HFFc6 (cell line): ENCODE measurements around the gene TRIB2. TPM values are rescaled to one million over a fixed set of nuclear protein-coding genes. Genes with fewer than 3 reads are reported as not detected.

Source experiments
- DNase-seq: peaks from one replicate; pipeline ENCODE4 v3.0.0-alpha.2; 2018
- H3K27ac Mint-ChIP-seq: 2 replicates; pipeline ENCODE4 v1.8.0; 2020; ENCODE audit warnings: mild to moderate bottlenecking, mixed read lengths
- H3K27me3 Mint-ChIP-seq: 2 replicates; pipeline ENCODE4 v1.8.0; 2021; ENCODE audit warnings: mild to moderate bottlenecking, moderate library complexity, mixed read lengths; ENCODE audit not compliant: insufficient read depth
- H3K36me3 Mint-ChIP-seq: 2 replicates; pipeline ENCODE4 v1.8.0; 2021; ENCODE audit warnings: low read depth, mixed read lengths
- H3K4me1 Mint-ChIP-seq: 2 replicates; pipeline ENCODE4 v1.8.0; 2020; ENCODE audit warnings: low read depth, mixed read lengths
- H3K4me3 Mint-ChIP-seq: 2 replicates; pipeline ENCODE4 v1.8.0; 2020; ENCODE audit warnings: mild to moderate bottlenecking, moderate library complexity, mixed read lengths
- H3K9me3 Mint-ChIP-seq: 2 replicates; pipeline ENCODE4 v1.8.0; 2020; ENCODE audit warnings: mild to moderate bottlenecking, mixed read lengths
- CTCF ChIP-seq: fragments of 200-600 bp; sonication (generic); IDR thresholded peaks from 2 replicates; pipeline ENCODE4 v1.5.0; 2021; ENCODE audit warnings: antibody characterized with exemption, mild to moderate bottlenecking
- total RNA-seq, 6 experiments: library from RNA; stranded (reverse); fragmentation: NEBNext Ultra II Directional; extraction: Animal tissue kit (Norgen Biotek cat#: 25700); gene quantifications; 2 replicates in 1 of 6; 3 replicates in 5 of 6; pipeline ENCODE4 v1.2.3, GENCODE V29; 2021

Gene TRIB2
- total RNA-seq, 6 experiments from 2014 or later, result 13.6 to 22.9 (median 16.8) TPM

DNA sequence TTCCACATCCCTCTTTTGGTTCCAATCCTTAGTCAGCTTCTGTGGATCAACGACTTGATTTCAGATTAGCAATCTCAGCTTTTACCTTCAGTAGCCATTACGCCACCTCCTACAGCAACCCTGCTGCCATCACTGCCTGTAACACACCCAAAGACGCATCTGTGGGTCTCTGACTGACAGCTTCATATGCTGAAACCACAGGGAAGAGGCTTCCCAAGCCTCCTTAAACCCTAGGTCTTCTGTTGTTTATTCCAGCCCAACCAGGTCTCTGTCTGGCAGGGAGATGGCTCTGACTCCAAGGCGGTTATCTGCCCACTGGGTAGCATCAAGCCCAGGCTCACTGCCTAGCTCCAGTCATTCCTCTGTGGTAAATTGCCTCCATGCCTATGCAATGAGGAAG is 28.6 kb upstream of the TRIB2 start:
- H3K4me3 Mint-ChIP-seq, result no peak overlapping the region
- H3K4me1 Mint-ChIP-seq, result peaks cover 23% of the 10 kb centered on the region
- no peak for TF ChIP-seq CTCF
- no peak overlapping the region for H3K27ac Mint-ChIP-seq
- no peak for DNase-seq
- H3K27me3 Mint-ChIP-seq, result peaks cover 2% of the 10 kb centered on the region
- peaks cover 16% of the 10 kb centered on the region for H3K9me3 Mint-ChIP-seq
- peaks cover 12% of the 10 kb centered on the region for H3K36me3 Mint-ChIP-seq

DNA sequence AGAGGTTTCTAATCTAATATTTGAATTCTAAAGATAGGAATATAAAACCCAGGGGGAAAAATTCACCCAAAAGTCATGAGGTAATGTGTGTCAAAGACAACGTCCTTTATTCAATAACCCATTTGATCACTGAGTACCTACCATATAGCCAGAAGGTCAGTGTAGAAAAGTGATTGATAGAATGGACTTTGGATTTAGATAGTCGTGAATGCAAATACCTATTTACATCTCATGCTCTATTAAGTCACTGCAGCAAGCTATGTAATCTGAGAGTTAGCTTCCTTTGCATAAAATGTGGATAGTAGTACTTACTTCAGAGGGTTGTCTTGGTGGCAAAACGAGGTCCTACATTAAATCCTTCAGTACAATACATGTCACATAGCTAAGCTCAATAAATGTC is 27.8 kb upstream of the TRIB2 start:
- peaks cover 16% of the 10 kb centered on the region for H3K9me3 Mint-ChIP-seq
- H3K4me3 Mint-ChIP-seq, result no peak overlapping the region
- H3K36me3 Mint-ChIP-seq, result peaks cover 12% of the 10 kb centered on the region
- no peak overlapping the region for H3K27ac Mint-ChIP-seq
- peaks cover 2% of the 10 kb centered on the region for H3K27me3 Mint-ChIP-seq
- DNase-seq, result no peak
- TF ChIP-seq CTCF, result no peak
- H3K4me1 Mint-ChIP-seq, result peaks cover 22% of the 10 kb centered on the region

GRCh38 chr2:12693509-12693908 is 23.2 kb upstream of the TRIB2 start:
- Mint-ChIP-seq H3K27me3 (no peaks in the 10 kb centered on the region; the same call in 1 of the 2 replicates), H3K4me3 (no peak overlapping the region), H3K4me1 (no peaks in the 10 kb centered on the region), H3K36me3 (peaks cover 12% of the 10 kb centered on the region), H3K9me3 (peaks cover 16% of the 10 kb centered on the region), H3K27ac (no peak overlapping the region)
- TF ChIP-seq CTCF, result no peak
- DNase-seq, result no peak

- no peak for DNase-seq
- no peak overlapping the region for H3K27ac Mint-ChIP-seq
- peaks cover under 1% of the 10 kb centered on the region; the same call in 1 of the 2 replicates for H3K4me1 Mint-ChIP-seq
- H3K27me3 Mint-ChIP-seq, result peaks cover 2% of the 10 kb centered on the region
- TF ChIP-seq CTCF, result no peak
- peaks cover 7% of the 10 kb centered on the region for H3K36me3 Mint-ChIP-seq
- H3K9me3 Mint-ChIP-seq, result peaks cover 9% of the 10 kb centered on the region
- H3K4me3 Mint-ChIP-seq, result no peak overlapping the region
These were observed 21.6 kb upstream of the TRIB2 start for GRCh38 chr2:12694990-12695774.

DNA sequence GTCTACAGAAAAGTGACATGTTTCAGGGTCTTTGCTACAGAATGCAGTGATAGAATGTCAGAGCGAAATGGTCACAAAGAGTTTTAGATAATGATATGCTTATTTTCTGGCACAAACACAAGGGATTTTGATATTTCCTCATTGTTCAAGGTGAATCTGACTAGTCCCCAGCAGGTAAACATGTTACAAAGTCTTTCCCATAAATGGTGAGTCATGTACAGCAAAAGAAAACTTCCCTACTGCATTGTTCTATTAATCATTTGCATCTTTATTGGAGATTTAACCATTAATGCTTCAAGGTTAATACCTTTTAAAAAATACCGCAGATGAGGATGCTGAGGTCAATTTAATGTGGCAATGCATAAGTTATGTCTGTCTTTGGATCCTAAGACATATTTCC is 19.1 kb upstream of the TRIB2 start:
- H3K4me3 Mint-ChIP-seq, result no peak overlapping the region
- peaks cover 2% of the 10 kb centered on the region; the same call in 1 of the 2 replicates for H3K27me3 Mint-ChIP-seq
- peaks cover 25% of the 10 kb centered on the region for H3K4me1 Mint-ChIP-seq
- no peak overlapping the region for H3K27ac Mint-ChIP-seq
- no peak for DNase-seq
- H3K9me3 Mint-ChIP-seq, result no peaks in the 10 kb centered on the region; the same call in 1 of the 2 replicates
- no peak for TF ChIP-seq CTCF
- H3K36me3 Mint-ChIP-seq, result no peaks in the 10 kb centered on the region
